CD4-positive, alpha-beta T cell (primary cell): ENCODE results near the gene FBXL13. TPM values are rescaled to one million over a fixed set of nuclear protein-coding genes. Genes with fewer than 3 reads are reported as not detected.
A peak's percentile ranks its signal among the peaks of the same experiment; 100 is the strongest.
"Not testable (repeated sequence)": the region's sequence is repeated elsewhere in the genome, so short reads cannot be mapped to it uniquely, and the experiment has no call there.

Experiments used
- ATAC-seq: fragments of 200-7000 bp; cut with Tn5 transposase; one replicate; pipeline ENCODE4 v1.10.0; 2022; ENCODE audit warnings: mild to moderate bottlenecking; ENCODE audit not compliant: poor library complexity
- CTCF ChIA-PET: fragments of 350-600 bp; sonication (Branson Sonifier 250); formaldehyde crosslinking; loops from one replicate; lab custom pipeline; 2021; ENCODE audit warnings: antibody characterized with exemption, inconsistent platforms; lab: Charles Lee
- POLR2A ChIA-PET: fragments of 350-600 bp; sonication (Branson Sonifier 250); formaldehyde crosslinking; loops from one replicate; lab custom pipeline; 2021; ENCODE audit warnings: antibody characterized with exemption, inconsistent platforms; lab: Charles Lee
- DNase-seq, 14 experiments: peaks; one replicate each; pipeline ENCODE4 v3.0.0-alpha.2; 2013 to 2020; ENCODE audit warnings: mixed read lengths in 2 of 14
- H3K27ac ChIP-seq, 2 donors: one replicate each; pipeline versions ENCODE4 v1.5.1 to v1.7.0; 2013; ENCODE audit warnings: low read length in 2 of 2, low read depth in 1 of 2, mild to moderate bottlenecking in 1 of 2
- H3K27me3 ChIP-seq, 2 experiments: 1 replicate in 1 of 2; 2 replicates in 1 of 2; pipeline versions ENCODE4 v1.6.1 to v1.7.0; 2013; ENCODE audit warnings: low read length in 2 of 2, control low read depth in 1 of 2, mild to moderate bottlenecking in 1 of 2, moderate library complexity in 1 of 2; ENCODE audit not compliant: insufficient read depth in 2 of 2, control insufficient read depth in 1 of 2
- H3K36me3 ChIP-seq: one replicate; pipeline ENCODE4 v1.6.1; 2013; ENCODE audit warnings: low read length, control low read depth; ENCODE audit not compliant: insufficient read depth
- H3K4me1 ChIP-seq: one replicate; pipeline ENCODE4 v1.6.1; 2013; ENCODE audit warnings: low read length, control low read depth; ENCODE audit not compliant: insufficient read depth
- H3K4me3 ChIP-seq: one replicate; pipeline ENCODE4 v1.5.1; 2013; ENCODE audit warnings: mild to moderate bottlenecking, low read length, moderate library complexity
- H3K9me3 ChIP-seq, 2 experiments: 1 replicate in 1 of 2; 2 replicates in 1 of 2; pipeline versions ENCODE4 v1.6.1 to v1.7.0; 2013; ENCODE audit warnings: low read length in 2 of 2, mild to moderate bottlenecking in 2 of 2, control low read depth in 1 of 2, moderate library complexity in 1 of 2; ENCODE audit not compliant: control insufficient read depth in 1 of 2, insufficient read depth in 1 of 2
- H3K27ac Mint-ChIP-seq: one replicate; pipeline ENCODE4 v1.8.0; 2020; ENCODE audit warnings: mixed read lengths
- H3K27me3 Mint-ChIP-seq: one replicate; pipeline ENCODE4 v1.8.0; 2021; ENCODE audit warnings: mixed read lengths
- H3K36me3 Mint-ChIP-seq: one replicate; pipeline ENCODE4 v1.8.0; 2021; ENCODE audit warnings: low read depth, mixed read lengths
- H3K4me1 Mint-ChIP-seq: one replicate; pipeline ENCODE4 v1.8.0; 2021; ENCODE audit warnings: low read depth, mixed read lengths
- H3K4me3 Mint-ChIP-seq: one replicate; pipeline ENCODE4 v1.8.0; 2020; ENCODE audit warnings: mild to moderate bottlenecking, mixed read lengths
- H3K9me3 Mint-ChIP-seq: one replicate; pipeline ENCODE4 v1.8.0; 2020; ENCODE audit warnings: mixed read lengths
- intact Hi-C, 2 experiments: fragments of 100-400 bp; cut with DNase I in 1 of 2; cut with micrococcal nuclease in 1 of 2; formaldehyde crosslinking; loops; one replicate each; pipeline versions ENCODE4 v1.15.1 to v1.9.0; 2023 to 2025; cut with DNase I, micrococcal nuclease
- total RNA-seq, 174 experiments: library from RNA in 2 of 174; stranded (reverse) in 2 of 174; gene quantifications; one replicate each; pipeline ENCODE4 v1.2.3 and lab custom pipeline; 2021 to 2026
- TF ChIP-seq, protein P1 (sequence below): fragments of 200-600 bp; IDR thresholded peaks from one replicate; pipeline ENCODE4 v1.8.0; 2022; ENCODE audit warnings: antibody characterized with exemption, mild to moderate bottlenecking

FBXL13 gene
- total RNA-seq, 2 experiments from 2014 or later: 0.89 to 1.4 TPM

DNA sequence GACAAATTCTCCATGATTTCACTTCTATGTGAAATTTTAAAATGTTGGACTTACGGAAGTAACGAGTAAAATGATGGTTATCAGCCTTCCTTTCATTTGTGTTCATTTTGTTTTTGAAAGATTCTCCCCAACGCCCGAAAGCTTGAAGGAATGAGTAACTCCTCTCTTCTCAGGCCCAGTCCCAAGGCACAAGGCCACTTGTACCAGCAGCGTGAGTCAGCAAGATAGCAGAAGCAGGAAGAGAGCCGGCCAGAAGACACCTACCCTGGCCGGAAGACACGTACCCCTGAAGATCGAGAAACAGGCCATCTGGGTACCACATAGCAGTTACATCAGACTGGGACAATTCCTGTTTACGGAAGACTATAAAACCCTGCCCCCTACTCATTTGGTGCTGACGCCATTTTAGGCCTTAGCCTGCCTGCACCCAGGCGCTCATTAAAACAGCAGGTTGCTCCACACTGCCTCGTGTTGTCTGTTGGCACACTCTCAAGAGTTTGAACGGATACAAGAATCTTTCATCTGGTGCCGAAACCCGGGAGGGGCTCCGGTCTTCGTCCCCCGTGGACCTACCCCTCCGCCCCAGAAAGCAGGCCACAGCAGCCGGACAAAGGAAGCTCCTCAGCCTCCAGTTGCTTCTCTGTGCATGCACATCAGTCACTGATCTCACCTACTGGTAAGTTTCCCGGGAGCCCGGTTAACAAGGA is 101.3 kb downstream of the FBXL13 start:
- H3K27ac ChIP-seq: no peak overlapping the region
- H3K4me3 ChIP-seq: no peak overlapping the region
- H3K27me3 Mint-ChIP-seq: no peaks in the 10 kb centered on the region
- H3K4me3 Mint-ChIP-seq: no peak overlapping the region
- TF ChIP-seq, protein P1, sequence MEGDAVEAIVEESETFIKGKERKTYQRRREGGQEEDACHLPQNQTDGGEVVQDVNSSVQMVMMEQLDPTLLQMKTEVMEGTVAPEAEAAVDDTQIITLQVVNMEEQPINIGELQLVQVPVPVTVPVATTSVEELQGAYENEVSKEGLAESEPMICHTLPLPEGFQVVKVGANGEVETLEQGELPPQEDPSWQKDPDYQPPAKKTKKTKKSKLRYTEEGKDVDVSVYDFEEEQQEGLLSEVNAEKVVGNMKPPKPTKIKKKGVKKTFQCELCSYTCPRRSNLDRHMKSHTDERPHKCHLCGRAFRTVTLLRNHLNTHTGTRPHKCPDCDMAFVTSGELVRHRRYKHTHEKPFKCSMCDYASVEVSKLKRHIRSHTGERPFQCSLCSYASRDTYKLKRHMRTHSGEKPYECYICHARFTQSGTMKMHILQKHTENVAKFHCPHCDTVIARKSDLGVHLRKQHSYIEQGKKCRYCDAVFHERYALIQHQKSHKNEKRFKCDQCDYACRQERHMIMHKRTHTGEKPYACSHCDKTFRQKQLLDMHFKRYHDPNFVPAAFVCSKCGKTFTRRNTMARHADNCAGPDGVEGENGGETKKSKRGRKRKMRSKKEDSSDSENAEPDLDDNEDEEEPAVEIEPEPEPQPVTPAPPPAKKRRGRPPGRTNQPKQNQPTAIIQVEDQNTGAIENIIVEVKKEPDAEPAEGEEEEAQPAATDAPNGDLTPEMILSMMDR: no peak
- no peaks in the 10 kb centered on the region for H3K4me1 ChIP-seq
- ATAC-seq (no peak), DNase-seq (peak in 1 of 14 experiments; percentile 10)
- no peak overlapping the region for H3K27ac Mint-ChIP-seq
- H3K36me3 Mint-ChIP-seq: no peaks in the 10 kb centered on the region
- no peaks in the 10 kb centered on the region for H3K27me3 ChIP-seq
- no peaks in the 10 kb centered on the region for H3K4me1 Mint-ChIP-seq
- intact Hi-C loops: no loop called here
- no peaks in the 10 kb centered on the region for H3K9me3 ChIP-seq
- H3K36me3 ChIP-seq: no peaks in the 10 kb centered on the region
- CTCF ChIA-PET: no interaction called here
- no peaks in the 10 kb centered on the region for H3K9me3 Mint-ChIP-seq
- POLR2A ChIA-PET: no interaction called here

DNA sequence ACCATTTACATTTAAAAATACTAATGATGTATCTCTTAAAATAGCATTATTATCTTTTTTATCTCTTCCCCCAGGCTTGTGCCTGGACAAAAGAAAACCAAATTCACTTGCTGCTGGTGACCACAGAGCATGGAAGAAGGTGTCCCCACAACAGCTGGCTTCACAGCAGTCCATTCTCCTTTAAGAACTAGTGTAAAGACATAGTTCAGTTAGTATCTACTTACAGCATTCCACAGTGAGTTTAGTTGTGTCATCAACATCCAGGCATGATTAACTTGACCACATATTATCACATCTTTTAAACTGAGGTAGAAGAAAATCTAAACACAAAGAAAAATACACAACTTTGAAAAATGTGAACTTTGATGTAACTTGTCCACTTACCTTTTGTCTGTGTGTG is 106.8 kb downstream of the FBXL13 start:
- no peak overlapping the region for H3K4me3 Mint-ChIP-seq
- Histone ChIP-seq H3K4me1 (no peaks in the 10 kb centered on the region), H3K36me3 (no peaks in the 10 kb centered on the region), H3K9me3 (no peaks in the 10 kb centered on the region), H3K27me3 (no peaks in the 10 kb centered on the region), H3K27ac (no peak overlapping the region), H3K4me3 (no peak overlapping the region)
- no peaks in the 10 kb centered on the region for H3K9me3 Mint-ChIP-seq
- ChIA-PET POLR2A (interaction anchor here (0.6 kb wide), 1 partner anchor 1871 kb away, joined by 3 read pairs; no protein-coding TSS in a partner anchor), CTCF (interaction anchor here (0.6 kb wide), 1 partner anchor 16 kb away, joined by 3 read pairs; no protein-coding TSS in a partner anchor)
- intact Hi-C loops: no loop called here
- no peaks in the 10 kb centered on the region for H3K36me3 Mint-ChIP-seq
- no peak for DNase-seq
- H3K4me1 Mint-ChIP-seq: no peaks in the 10 kb centered on the region
- H3K27ac Mint-ChIP-seq: no peak overlapping the region
- H3K27me3 Mint-ChIP-seq: no peaks in the 10 kb centered on the region
- no peak for ATAC-seq
- TF ChIP-seq, protein P1: no peak

DNA sequence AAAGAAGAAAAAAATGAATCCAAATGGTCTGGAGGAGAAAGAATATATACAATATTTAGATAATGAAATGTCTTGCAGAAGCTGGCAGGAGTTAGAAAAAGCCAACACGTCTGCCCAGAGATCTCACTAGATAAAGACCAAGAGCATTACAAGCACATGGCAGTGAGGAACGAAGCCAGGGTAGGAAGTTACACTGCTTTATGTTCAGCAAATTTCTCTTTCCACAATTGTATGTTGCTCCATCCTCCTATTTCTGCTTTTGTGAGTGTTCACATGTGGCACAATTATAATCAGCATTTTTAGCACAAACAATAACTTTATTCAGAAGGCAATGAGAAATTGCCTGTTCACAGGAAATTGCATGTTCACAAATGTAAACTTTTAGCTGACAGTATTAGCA is 108.1 kb downstream of the FBXL13 start:
- Mint-ChIP-seq H3K4me1 (no peaks in the 10 kb centered on the region), H3K4me3 (no peak overlapping the region), H3K27me3 (no peaks in the 10 kb centered on the region), H3K36me3 (no peaks in the 10 kb centered on the region), H3K9me3 (no peaks in the 10 kb centered on the region), H3K27ac (no peak overlapping the region)
- ChIA-PET POLR2A (no interaction called here), CTCF (no interaction called here)
- Histone ChIP-seq H3K4me1 (no peaks in the 10 kb centered on the region), H3K27ac (no peak overlapping the region), H3K9me3 (no peaks in the 10 kb centered on the region), H3K4me3 (no peak overlapping the region), H3K27me3 (no peaks in the 10 kb centered on the region), H3K36me3 (no peaks in the 10 kb centered on the region)
- DNase-seq: no peak
- ATAC-seq: no peak
- intact Hi-C loops: no loop called here
- TF ChIP-seq, protein P1: no peak

DNA sequence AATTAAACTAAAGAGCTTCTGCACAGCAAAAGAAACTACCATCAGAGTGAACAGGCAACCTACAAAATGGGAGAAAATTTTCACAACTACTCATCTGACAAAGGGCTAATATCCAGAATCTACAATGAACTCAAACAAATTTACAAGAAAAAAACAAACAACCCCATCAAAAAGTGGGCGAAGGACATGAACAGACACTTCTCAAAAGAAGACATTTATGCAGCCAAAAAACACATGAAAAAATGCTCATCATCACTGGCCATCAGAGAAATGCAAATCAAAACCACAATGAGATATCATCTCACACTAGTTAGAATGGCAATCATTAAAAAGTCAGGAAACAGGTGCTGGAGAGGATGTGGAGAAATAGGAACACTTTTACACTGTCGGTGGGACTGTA is 112.6 kb downstream of the FBXL13 start:
- CTCF ChIA-PET, H3K9me3 Mint-ChIP-seq, H3K36me3 ChIP-seq, H3K4me3 Mint-ChIP-seq, H3K27me3 Mint-ChIP-seq, H3K4me3 ChIP-seq, H3K27ac ChIP-seq, intact Hi-C loops, H3K4me1 Mint-ChIP-seq, H3K27ac Mint-ChIP-seq, H3K9me3 ChIP-seq, POLR2A ChIA-PET, H3K4me1 ChIP-seq, H3K36me3 Mint-ChIP-seq, ATAC-seq, DNase-seq, H3K27me3 ChIP-seq: not testable (repeated sequence)

DNA sequence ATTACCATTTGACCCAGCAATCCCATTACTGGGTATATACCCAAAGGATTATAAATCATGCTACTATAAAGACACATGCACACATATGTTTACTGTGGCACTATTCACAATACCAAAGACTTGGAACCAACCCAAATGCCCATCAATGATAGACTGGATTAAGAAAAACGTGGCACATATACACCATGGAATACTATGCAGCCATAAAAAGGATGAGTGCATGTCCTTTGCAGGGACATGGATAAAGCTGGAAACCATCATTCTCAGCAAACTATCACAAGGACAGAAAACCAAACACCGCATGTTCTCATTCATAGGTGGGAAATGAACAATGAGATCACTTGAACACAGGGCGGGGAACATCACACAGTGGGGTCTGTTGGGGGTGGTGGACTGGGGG is 116.6 kb downstream of the FBXL13 start:
- peaks cover 21% of the 10 kb centered on the region for H3K36me3 Mint-ChIP-seq
- H3K27ac ChIP-seq, ATAC-seq, H3K36me3 ChIP-seq, H3K4me3 Mint-ChIP-seq, H3K4me1 Mint-ChIP-seq, intact Hi-C loops, H3K27ac Mint-ChIP-seq, H3K4me1 ChIP-seq, DNase-seq, H3K27me3 ChIP-seq, H3K4me3 ChIP-seq, H3K9me3 ChIP-seq, POLR2A ChIA-PET, CTCF ChIA-PET, H3K9me3 Mint-ChIP-seq, H3K27me3 Mint-ChIP-seq: not testable (repeated sequence)
